ENCODE results near the gene DTWD2.

- TF ChIP-seq CTCF (IDR thresholded peaks at IDR 0.05; ENCODE audit: low read depth, low read length) = no peak
- no peak for TF ChIP-seq EZH2phosphoT487 (IDR thresholded peaks at IDR 0.05; ENCODE audit: low read depth)
These were observed 27.9 kb upstream of the DTWD2 start for GRCh38 chr5:119016125-119016774.

Data from OCI-LY3 (cell line).